Loucy (cell line): Measurements from ENCODE around the gene PRXL2A.

ENCODE experiments used
- H2AFZ ChIP-seq: fragments of 200-600 bp; sonication (generic); 2 replicates; pipeline ENCODE4 v1.6.0; 2016; ENCODE audit warnings: antibody characterized with exemption, mild to moderate bottlenecking, low read length, moderate library complexity
- H3F3A ChIP-seq: fragments of 200-600 bp; 2 replicates; pipeline ENCODE4 v1.6.0; 2016; ENCODE audit warnings: antibody characterized with exemption, low read depth, mild to moderate bottlenecking
- H3K27me3 ChIP-seq: fragments of 200-600 bp; sonication (generic); 2 replicates; pipeline ENCODE4 v1.6.1; 2014; ENCODE audit warnings: low read length, mild to moderate bottlenecking; ENCODE audit not compliant: insufficient read depth, poor library complexity, severe bottlenecking
- H3K36me3 ChIP-seq: fragments of 200-600 bp; sonication (generic); 2 replicates; pipeline ENCODE4 v1.6.1; 2016; ENCODE audit warnings: low read length; ENCODE audit not compliant: insufficient read depth
- H3K4me1 ChIP-seq: fragments of 200-600 bp; sonication (generic); 2 replicates; pipeline ENCODE4 v1.5.1; 2014; ENCODE audit warnings: low read length, mild to moderate bottlenecking; ENCODE audit not compliant: insufficient read depth, poor library complexity, severe bottlenecking
- H3K4me2 ChIP-seq: fragments of 200-600 bp; sonication (generic); 2 replicates; pipeline ENCODE4 v1.6.0; 2014; ENCODE audit warnings: antibody characterized with exemption, low read length, low read depth, mild to moderate bottlenecking; ENCODE audit not compliant: poor library complexity, severe bottlenecking
- H3K4me3 ChIP-seq: fragments of 200-600 bp; sonication (generic); 2 replicates; pipeline ENCODE4 v1.5.1; 2014; ENCODE audit warnings: low read length, mild to moderate bottlenecking, mixed read lengths; ENCODE audit not compliant: poor library complexity, severe bottlenecking
- H3K79me2 ChIP-seq: fragments of 200-600 bp; sonication (generic); 2 replicates; pipeline ENCODE4 v1.6.1; 2014; ENCODE audit warnings: low read length; ENCODE audit not compliant: insufficient read depth
- H3K9ac ChIP-seq: fragments of 200-600 bp; sonication (generic); 2 replicates; pipeline ENCODE4 v1.6.0; 2014; ENCODE audit warnings: mild to moderate bottlenecking, low read depth, low read length, moderate library complexity; ENCODE audit not compliant: poor library complexity, severe bottlenecking
- H3K9me2 ChIP-seq: fragments of 200-600 bp; sonication (generic); replicated peaks from 2 replicates; pipeline ENCODE4 v1.6.1; 2016; ENCODE audit warnings: low read depth, low read length, mixed read lengths
- H3K9me3 ChIP-seq: fragments of 200-600 bp; sonication (generic); 2 replicates; pipeline ENCODE4 v1.6.1; 2014; ENCODE audit warnings: mild to moderate bottlenecking, antibody characterized with exemption, low read length, low read depth; ENCODE audit not compliant: insufficient read depth
- H4K20me1 ChIP-seq: fragments of 200-600 bp; sonication (generic); 2 replicates; pipeline ENCODE4 v1.6.0; 2014; ENCODE audit warnings: antibody characterized with exemption, low read length, mild to moderate bottlenecking; ENCODE audit not compliant: insufficient read depth, poor library complexity, severe bottlenecking
- CTCF ChIP-seq: fragments of 200-600 bp; sonication (generic); conservative IDR thresholded peaks from 2 replicates; pipeline ENCODE4 v1.5.1; 2014; ENCODE audit warnings: mild to moderate bottlenecking, antibody characterized with exemption, low read length
- EZH2phosphoT487 ChIP-seq: fragments of 200-600 bp; IDR thresholded peaks from 2 replicates; pipeline ENCODE4 v1.6.1; 2018; ENCODE audit warnings: antibody characterized with exemption, mild to moderate bottlenecking, moderate library complexity, borderline replicate concordance

Gene PRXL2A

DNA sequence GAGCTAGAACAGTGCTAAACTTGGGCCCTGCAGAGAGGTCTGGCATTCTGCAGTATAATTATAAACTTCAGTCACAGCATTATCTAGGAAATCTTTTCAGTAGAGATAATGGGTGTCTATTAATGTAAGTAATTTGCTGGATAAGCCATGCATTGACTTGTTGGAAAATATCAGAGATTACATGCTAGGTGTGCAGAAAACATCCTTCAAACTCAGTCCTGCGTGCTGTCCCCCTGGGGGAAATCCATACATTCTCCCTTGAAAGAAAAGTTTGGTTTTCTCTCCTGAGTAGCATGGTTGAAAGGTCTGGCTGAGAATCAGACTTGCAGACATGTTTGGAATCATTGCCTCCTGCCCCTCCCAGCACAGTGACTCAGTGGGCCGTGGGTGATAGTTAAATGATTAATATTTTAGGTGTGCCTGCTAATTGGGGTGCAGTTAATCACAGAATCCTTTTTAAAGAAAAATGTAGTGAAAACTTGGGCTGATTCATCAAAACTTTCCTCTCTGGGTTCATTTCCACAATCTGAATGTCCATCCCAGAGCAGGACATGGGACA is 13.9 kb upstream of the PRXL2A start:
- no peak overlapping the region for H3K4me2 ChIP-seq
- H3K27me3 ChIP-seq, result no peaks in the 10 kb centered on the region
- H3K4me1 ChIP-seq, result no peaks in the 10 kb centered on the region
- H3K9ac ChIP-seq, result no peak overlapping the region
- H3K36me3 ChIP-seq, result no peaks in the 10 kb centered on the region
- H3K9me2 ChIP-seq, result no peaks in the 10 kb centered on the region
- no peaks in the 10 kb centered on the region for H3K9me3 ChIP-seq
- H3K79me2 ChIP-seq, result no peaks in the 10 kb centered on the region
- H4K20me1 ChIP-seq, result no peaks in the 10 kb centered on the region
- TF ChIP-seq EZH2phosphoT487 (no peak), CTCF (no peak)
- H2AFZ ChIP-seq, result no peak overlapping the region
- no peak overlapping the region for H3K4me3 ChIP-seq
- H3F3A ChIP-seq, result no peaks in the 10 kb centered on the region

DNA sequence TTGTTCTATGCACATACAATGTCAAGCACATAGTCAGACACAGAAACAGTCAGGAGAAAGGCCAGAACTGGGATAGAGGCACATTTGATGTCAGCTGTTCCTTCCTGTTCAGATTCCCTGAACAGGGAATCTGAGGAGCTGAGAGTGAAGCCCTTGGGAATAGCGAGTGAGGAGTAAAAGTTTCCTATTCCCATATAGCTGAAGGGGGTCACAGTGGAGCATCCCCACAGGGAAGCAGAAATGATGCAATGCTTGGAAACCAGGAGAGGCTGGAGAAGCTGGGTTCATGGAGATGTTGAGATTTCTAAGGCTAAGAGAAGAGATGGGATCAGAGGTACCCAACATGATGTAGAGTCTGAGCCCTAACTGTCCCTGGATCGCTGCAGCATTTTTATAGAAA is 11.3 kb upstream of the PRXL2A start:
- TF ChIP-seq CTCF (no peak), EZH2phosphoT487 (no peak)
- no peaks in the 10 kb centered on the region for H3K9me2 ChIP-seq
- no peaks in the 10 kb centered on the region for H3K27me3 ChIP-seq
- H4K20me1 ChIP-seq, result no peaks in the 10 kb centered on the region
- H3K9ac ChIP-seq, result no peak overlapping the region
- no peak overlapping the region for H3K4me3 ChIP-seq
- no peak overlapping the region for H2AFZ ChIP-seq
- H3K79me2 ChIP-seq, result no peaks in the 10 kb centered on the region
- H3K36me3 ChIP-seq, result no peaks in the 10 kb centered on the region
- H3K9me3 ChIP-seq, result no peaks in the 10 kb centered on the region
- no peak overlapping the region for H3K4me2 ChIP-seq
- H3F3A ChIP-seq, result no peaks in the 10 kb centered on the region
- H3K4me1 ChIP-seq, result no peaks in the 10 kb centered on the region

GRCh38 chr10:80400136-80400804 is 8.1 kb upstream of the PRXL2A start:
- Histone ChIP-seq H3K9me3 (no peaks in the 10 kb centered on the region), H3K4me1 (no peaks in the 10 kb centered on the region), H3K36me3 (no peaks in the 10 kb centered on the region), H3K79me2 (no peaks in the 10 kb centered on the region), H3K27me3 (no peaks in the 10 kb centered on the region), H3K4me3 (no peak overlapping the region), H2AFZ (no peak overlapping the region), H3K4me2 (no peak overlapping the region), H4K20me1 (no peaks in the 10 kb centered on the region), H3F3A (no peaks in the 10 kb centered on the region), H3K9ac (no peak overlapping the region), H3K9me2 (no peaks in the 10 kb centered on the region)
- TF ChIP-seq CTCF (no peak), EZH2phosphoT487 (no peak)
